ENCODE measurements around the gene ATP8A2. TPM values are rescaled to one million over a fixed set of nuclear protein-coding genes. Genes with fewer than 3 reads are reported as not detected.

ATP8A2 gene
- total RNA-seq, 4 donors from 2014 or later = 0.20 to 1.1 (median 0.59) TPM

GRCh38 chr13:25864116-25864515 is 492.3 kb downstream of the ATP8A2 start:
- Histone ChIP-seq H3K4me1 (no peaks in the 10 kb centered on the region), H3K27ac (no peak overlapping the region), H3K4me3 (no peak overlapping the region), H3K27me3 (peaks cover 3% of the 10 kb centered on the region), H3K36me3 (no peaks in the 10 kb centered on the region), H3K9me3 (no peaks in the 10 kb centered on the region)
- no peak for TF ChIP-seq POLR2A (IDR thresholded peaks at IDR 0.05)
- TF ChIP-seq EP300 (IDR thresholded peaks at IDR 0.05; ENCODE audit: low read depth) = no peak
- TF ChIP-seq CTCF (IDR thresholded peaks at IDR 0.05) = no peak
- WGBS, 2 donors (ENCODE audit: low coverage in 1 of 2) = 80 to 94% methylated on average over 3 to 6 of the region's 6 CpGs
- in situ Hi-C loops (cut with MboI; ENCODE audit: low pct_ligation_motif_present in 1 of 4, low pct_unique_long_range_greater_than_20kb in 1 of 4, low sequenced_read_pairs in 3 of 4) (no loop called here), intact Hi-C loops (cut with DNase I; ENCODE audit: low total_unique reads) (no loop called here)
- DNase-seq = no peak

GRCh38 chr13:25864936-25865335 is 493.2 kb downstream of the ATP8A2 start:
- TF ChIP-seq POLR2A (IDR thresholded peaks at IDR 0.05) (no peak), POLR2AphosphoS5 (IDR thresholded peaks at IDR 0.05) (no peak), EP300 (IDR thresholded peaks at IDR 0.05; ENCODE audit: low read depth) (no peak), CTCF (IDR thresholded peaks at IDR 0.05) (no peak)
- DNase-seq = no peak
- intact Hi-C loops (cut with DNase I; ENCODE audit: low total_unique reads) = no loop called here
- Histone ChIP-seq H3K4me1 (no peaks in the 10 kb centered on the region), H3K27me3 (peaks cover 3% of the 10 kb centered on the region), H3K27ac (no peak overlapping the region), H3K9me3 (no peaks in the 10 kb centered on the region), H3K4me3 (no peak overlapping the region), H3K36me3 (no peaks in the 10 kb centered on the region)
- WGBS, 2 donors (ENCODE audit: low coverage in 1 of 2) = 94% methylated on average over 1 of the region's 1 CpG; no CpG with 5 or more reads in 1 of the 2 donors
- in situ Hi-C loops (cut with MboI; ENCODE audit: low pct_ligation_motif_present in 1 of 4, low pct_unique_long_range_greater_than_20kb in 1 of 4, low sequenced_read_pairs in 3 of 4) = no loop called here

- in situ Hi-C loops (cut with MboI; ENCODE audit: low pct_ligation_motif_present in 1 of 4, low pct_unique_long_range_greater_than_20kb in 1 of 4, low sequenced_read_pairs in 3 of 4) = no loop called here
- Histone ChIP-seq H3K27me3 (peaks cover 3% of the 10 kb centered on the region), H3K4me3 (no peak overlapping the region), H3K27ac (no peak overlapping the region), H3K9me3 (no peaks in the 10 kb centered on the region), H3K36me3 (no peaks in the 10 kb centered on the region), H3K4me1 (no peaks in the 10 kb centered on the region)
- no peak for DNase-seq
- TF ChIP-seq POLR2AphosphoS5 (IDR thresholded peaks at IDR 0.05) (no peak), EP300 (IDR thresholded peaks at IDR 0.05; ENCODE audit: low read depth) (no peak), POLR2A (IDR thresholded peaks at IDR 0.05) (no peak), CTCF (IDR thresholded peaks at IDR 0.05) (no peak)
- intact Hi-C loops (cut with DNase I; ENCODE audit: low total_unique reads) = no loop called here
- 64 to 80% methylated on average over 2 of the region's 2 CpGs for WGBS, 2 donors (ENCODE audit: low coverage in 1 of 2)
Observed at GRCh38 chr13:25865391-25865790, 493.6 kb downstream of the ATP8A2 start.

- Histone ChIP-seq H3K4me3 (no peak overlapping the region), H3K4me1 (no peaks in the 10 kb centered on the region), H3K36me3 (no peaks in the 10 kb centered on the region), H3K27me3 (peaks cover 3% of the 10 kb centered on the region), H3K9me3 (no peaks in the 10 kb centered on the region), H3K27ac (no peak overlapping the region)
- no peak for DNase-seq
- TF ChIP-seq POLR2A (IDR thresholded peaks at IDR 0.05) (no peak), CTCF (IDR thresholded peaks at IDR 0.05) (no peak), EP300 (IDR thresholded peaks at IDR 0.05; ENCODE audit: low read depth) (no peak), POLR2AphosphoS5 (IDR thresholded peaks at IDR 0.05) (no peak)
- in situ Hi-C loops (cut with MboI; ENCODE audit: low pct_ligation_motif_present in 1 of 4, low pct_unique_long_range_greater_than_20kb in 1 of 4, low sequenced_read_pairs in 3 of 4) (no loop called here), intact Hi-C loops (cut with DNase I; ENCODE audit: low total_unique reads) (no loop called here)
Observed at GRCh38 chr13:25867038-25867437, 495.3 kb downstream of the ATP8A2 start.

All from transverse colon (tissue), 4 donors.